HepG2 (cell line): ENCODE data around the gene RPS28.

Source experiments
- CTCF ChIP-seq: sonication (generic); formaldehyde crosslinking; IDR thresholded peaks from 2 replicates; pipeline ENCODE4 v1.5.0; 2020; ENCODE audit warnings: mild to moderate bottlenecking, missing genetic modification reagents, moderate library complexity
- FOXA3 ChIP-seq: IDR thresholded peaks from 2 replicates; pipeline ENCODE4 v1.6.1; 2016; ENCODE audit warnings: missing genetic modification reagents, missing compliant biosample characterization
- POGZ ChIP-seq: sonication (generic); formaldehyde crosslinking; IDR thresholded peaks from 2 replicates; pipeline ENCODE4 v1.4.0; 2020; ENCODE audit warnings: mild to moderate bottlenecking, missing genetic modification reagents
- POLR2AphosphoS5 ChIP-seq: IDR thresholded peaks from 2 replicates; pipeline ENCODE4 v1.6.1; 2012; ENCODE audit warnings: low read depth, low read length
- POLR2G ChIP-seq: fragments of 200-400 bp; formaldehyde crosslinking; IDR thresholded peaks from 2 replicates; pipeline ENCODE4 v1.6.1; 2018; ENCODE audit warnings: mild to moderate bottlenecking, low read depth, low read length, moderate library complexity
- TAF1 ChIP-seq: sonication (generic); formaldehyde crosslinking; IDR thresholded peaks from 2 replicates; pipeline ENCODE4 v1.4.0; 2020; ENCODE audit warnings: missing genetic modification reagents
- ZNF530 ChIP-seq: sonication (generic); formaldehyde crosslinking; IDR thresholded peaks from 2 replicates; pipeline ENCODE4 v1.5.0; 2020; ENCODE audit warnings: low read depth, mild to moderate bottlenecking, missing genetic modification reagents

- TF ChIP-seq ZNF530 (CRISPR knock-in tag) (no peak), TAF1 (CRISPR knock-in tag) (no peak), POLR2G (no peak), POLR2AphosphoS5 (no peak), POGZ (CRISPR knock-in tag) (no peak), CTCF (CRISPR knock-in tag) (no peak), FOXA3 (CRISPR knock-in tag) (no peak)
Measured at GRCh38 chr19:8310342-8311055, 10.8 kb upstream of the RPS28 start.
